Activated CD4-positive, alpha-beta T cell treated with anti-CD3 and anti-CD28 coated beads, Interleukin-2, amount 50 U/mL, for 16 hours (primary cell): ENCODE results near the gene ELF4.
A peak's percentile ranks its signal among the peaks of the same experiment; 100 is the strongest.

ENCODE experiments used
- DNase-seq: peaks from one replicate; pipeline ENCODE4 v3.0.0-alpha.2; 2020

Gene ELF4

DNA sequence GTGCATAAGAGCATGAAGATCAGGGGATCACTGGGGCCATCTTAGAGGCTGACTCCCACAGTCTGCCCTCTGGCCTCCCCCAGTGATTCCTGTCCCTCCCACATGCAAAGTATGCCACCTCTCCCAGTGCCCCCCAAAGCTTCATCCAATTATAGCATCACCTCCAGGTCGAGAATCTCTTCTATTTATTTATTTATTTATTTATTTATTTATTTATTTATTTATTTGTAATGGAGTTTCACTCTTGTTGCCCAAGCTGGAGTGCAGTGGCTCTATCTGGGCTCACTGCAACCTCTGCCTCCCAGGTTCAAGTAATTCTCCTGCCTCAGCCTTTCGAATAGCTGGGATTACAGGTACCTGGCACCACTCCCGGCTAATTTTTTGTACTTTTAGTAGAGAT, 77.7 kb downstream of the ELF4 start:
- no peak for DNase-seq

DNA sequence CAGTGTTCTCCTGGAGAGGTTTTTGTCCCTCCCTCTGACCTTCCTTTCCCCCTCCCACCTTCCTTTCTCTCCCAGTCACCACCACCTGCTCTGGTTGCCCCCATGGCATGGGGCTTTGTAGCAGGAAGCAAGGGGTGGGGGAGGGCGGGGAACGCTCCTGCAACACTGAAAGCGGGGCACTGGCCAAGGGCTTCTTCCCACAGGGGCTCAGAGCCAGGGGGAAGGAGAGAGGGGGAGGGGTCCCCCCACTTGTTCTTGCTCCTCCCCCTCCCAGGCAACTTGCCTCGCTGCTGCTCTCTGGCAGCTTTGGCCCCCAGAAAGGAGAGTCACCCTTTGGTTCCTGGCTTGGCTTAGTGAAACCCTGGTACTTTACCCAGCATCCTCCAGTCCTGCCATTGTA, 79.5 kb downstream of the ELF4 start:
- DNase-seq: no peak

DNA sequence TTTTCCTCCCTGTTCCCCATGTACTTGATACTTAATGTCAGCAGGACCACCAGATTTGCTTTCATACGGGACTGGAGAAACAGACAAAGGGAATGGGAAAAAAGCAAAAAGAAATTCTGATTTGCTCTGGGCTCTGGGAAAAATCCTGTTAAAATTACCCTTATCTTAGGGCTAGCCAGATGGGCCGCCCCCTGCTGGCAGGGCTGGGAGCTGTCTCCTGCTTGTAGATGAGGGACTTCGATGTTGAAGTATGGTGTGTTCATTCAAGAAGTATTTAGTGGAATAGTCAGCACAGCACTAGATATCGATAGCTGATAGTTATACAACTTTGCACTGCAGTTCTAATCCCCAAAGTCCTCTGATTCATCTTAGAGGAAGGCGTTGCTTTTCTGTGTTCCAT, 82.1 kb downstream of the ELF4 start:
- peak; percentile 34 for DNase-seq

DNA sequence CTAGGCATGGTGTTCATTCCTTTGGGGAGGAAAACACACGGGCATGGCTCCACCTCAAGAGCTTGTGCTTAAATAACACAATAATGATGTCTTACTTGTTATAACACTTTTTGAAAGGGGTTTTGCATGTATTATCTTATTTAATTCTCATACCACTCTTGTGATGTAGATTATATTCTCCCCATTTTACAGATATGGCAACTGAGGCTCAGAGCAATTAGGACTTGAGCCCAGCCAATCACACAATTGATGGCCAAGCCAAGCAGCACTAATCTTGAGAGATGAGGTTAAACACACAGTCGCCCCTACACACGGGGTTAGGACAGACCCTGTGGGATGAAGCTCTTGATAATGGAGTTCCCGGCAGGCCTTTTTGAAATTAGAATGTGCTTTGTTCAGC, 82.7 kb downstream of the ELF4 start:
- DNase-seq: no peak

DNA sequence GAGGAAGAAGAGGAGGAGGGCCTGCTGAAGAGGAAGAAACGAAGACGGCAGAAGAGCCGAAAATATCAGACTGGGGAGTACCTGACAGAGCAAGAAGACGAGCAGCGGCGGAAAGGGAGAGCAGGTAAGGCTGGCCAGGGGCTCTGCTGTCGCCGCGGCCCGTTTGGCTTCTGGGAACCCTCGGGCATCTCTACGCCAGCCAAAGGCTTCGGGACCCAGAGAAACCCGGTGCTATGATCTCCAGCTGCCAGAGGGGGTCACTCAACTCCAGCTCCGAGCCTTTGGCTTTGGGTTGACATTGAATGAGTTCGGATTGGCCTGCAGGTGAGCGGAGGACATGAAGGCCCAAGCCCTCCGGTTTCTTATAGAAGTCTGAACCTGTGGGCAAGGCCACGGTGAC, 85.0 kb downstream of the ELF4 start:
- DNase-seq: no peak

DNA sequence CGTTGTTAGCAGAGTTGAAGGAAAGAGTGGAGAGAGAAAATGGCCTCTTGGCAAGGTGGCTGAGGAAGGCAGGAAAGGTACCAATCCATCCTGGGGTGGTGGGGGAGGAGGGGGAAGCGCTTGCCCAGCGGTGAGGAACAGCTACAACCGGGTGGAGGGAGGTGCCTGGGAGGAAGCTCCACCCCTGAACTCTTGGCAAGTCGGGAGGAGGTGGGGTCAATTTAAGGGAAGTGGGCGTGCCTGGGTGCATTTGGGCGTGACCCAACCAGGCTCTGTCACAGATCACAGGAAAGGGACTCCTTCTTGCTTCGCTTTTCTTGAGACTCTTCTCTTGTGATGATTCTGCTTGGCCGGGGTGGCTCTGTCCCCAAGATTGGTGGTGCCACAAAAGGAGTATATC, 86.2 kb downstream of the ELF4 start:
- peak; percentile 81 for DNase-seq

DNA sequence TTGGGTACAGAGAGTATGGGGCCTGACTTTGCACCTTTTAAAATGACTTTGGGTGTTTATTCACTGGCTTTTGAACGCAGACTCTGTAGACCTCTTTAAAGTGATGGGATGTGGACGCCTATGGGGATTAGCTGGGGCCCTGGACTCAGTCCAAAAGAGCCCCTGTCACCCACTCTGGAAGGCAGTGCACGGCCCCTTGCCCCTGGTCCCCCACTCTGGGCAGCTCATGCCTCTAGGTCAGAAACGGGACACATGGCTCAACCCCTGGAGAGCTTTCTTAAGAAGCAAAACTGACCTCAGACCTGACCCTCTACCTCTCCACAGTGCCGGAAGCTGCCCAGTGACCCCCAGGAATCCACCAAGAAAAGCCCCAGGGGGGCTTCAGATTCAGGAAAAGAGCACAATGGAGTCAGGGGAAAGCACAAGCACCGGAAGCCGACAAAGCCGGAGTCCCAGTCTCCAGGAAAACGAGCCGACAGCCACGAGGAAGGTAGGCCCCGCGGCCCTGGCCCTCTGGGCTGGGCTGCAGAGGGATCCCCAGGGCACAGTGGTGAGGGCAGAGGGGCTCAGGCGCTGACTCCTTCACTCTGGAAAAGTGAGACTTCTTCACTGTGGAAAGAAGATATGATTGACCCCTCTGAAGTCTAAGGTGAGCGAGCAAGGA, 89.5 kb downstream of the ELF4 start:
- no peak for DNase-seq

DNA sequence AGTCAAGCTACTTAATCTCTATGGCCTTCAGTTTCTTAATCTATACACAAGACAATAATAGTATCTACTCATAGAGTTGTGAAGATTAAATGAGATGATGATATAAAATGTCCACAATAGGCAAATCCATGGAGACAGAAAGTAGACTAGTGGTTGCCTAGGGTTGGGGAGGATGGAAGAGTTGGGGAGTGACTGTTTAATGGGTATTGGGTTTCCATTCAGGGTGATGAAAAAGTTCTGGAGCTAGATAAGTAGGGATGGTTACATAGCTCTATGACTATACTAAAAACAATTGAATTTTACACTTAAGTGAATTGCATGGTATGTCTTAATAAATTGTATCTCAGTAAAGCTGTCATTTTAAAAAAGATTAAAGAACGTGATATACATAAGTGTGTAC, 92.2 kb downstream of the ELF4 start:
- DNase-seq: no peak

DNA sequence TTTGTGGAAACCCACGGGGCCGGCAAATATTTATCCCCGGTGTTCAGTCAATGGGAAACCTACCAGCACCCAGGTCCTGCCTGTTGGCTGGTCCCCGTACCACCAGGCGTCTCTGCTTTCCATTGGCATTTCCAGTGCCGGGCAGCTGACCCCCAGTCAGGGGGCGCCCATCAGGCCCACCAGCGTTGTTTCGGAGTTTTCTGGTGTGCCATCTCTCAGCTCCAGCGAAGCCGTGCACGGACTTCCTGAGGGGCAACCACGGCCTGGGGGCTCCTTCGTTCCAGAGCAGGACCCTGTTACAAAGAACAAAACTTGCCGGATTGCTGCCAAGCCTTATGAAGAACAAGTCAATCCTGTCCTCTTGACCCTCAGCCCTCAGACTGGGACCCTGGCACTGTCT, 95.1 kb downstream of the ELF4 start:
- no peak for DNase-seq
